RWPE2 (cell line): Measurements from ENCODE around the gene SEL1L3.
A peak's percentile ranks its signal among the peaks of the same experiment; 100 is the strongest.

Experiments
- ATAC-seq: fragments of 200-7000 bp; cut with Tn5 transposase; 3 replicates; pipeline ENCODE4 v1.9.1; 2021; ENCODE audit warnings: low read depth
- DNase-seq: peaks from one replicate; pipeline ENCODE4 v3.0.0-alpha.2; 2020; ENCODE audit warnings: low spot score
- H3K27ac ChIP-seq: fragments of 450-650 bp; 2 replicates; pipeline ENCODE4 v1.5.1; 2017; ENCODE audit warnings: mild to moderate bottlenecking; ENCODE audit not compliant: poor library complexity, severe bottlenecking
- H3K27me3 ChIP-seq: fragments of 250-450 bp; sonication (Bioruptor Pico); 2 replicates; pipeline ENCODE4 v1.5.1; 2021; ENCODE audit warnings: mild to moderate bottlenecking, moderate library complexity; ENCODE audit not compliant: insufficient read depth, poor library complexity, severe bottlenecking
- H3K36me3 ChIP-seq: fragments of 250-450 bp; sonication (Bioruptor Pico); 2 replicates; pipeline ENCODE4 v1.5.1; 2020; ENCODE audit warnings: low read depth, mild to moderate bottlenecking, moderate library complexity
- H3K4me1 ChIP-seq: fragments of 250-450 bp; sonication (Bioruptor Pico); 2 replicates; pipeline ENCODE4 v1.5.1; 2021; ENCODE audit warnings: mild to moderate bottlenecking, moderate library complexity; ENCODE audit not compliant: insufficient read depth, poor library complexity, severe bottlenecking
- H3K4me3 ChIP-seq: fragments of 250-450 bp; sonication (Bioruptor Pico); 2 replicates; pipeline ENCODE4 v1.5.1; 2021; ENCODE audit warnings: mild to moderate bottlenecking, moderate library complexity; ENCODE audit not compliant: severe bottlenecking
- H3K9me3 ChIP-seq: fragments of 250-450 bp; sonication (Bioruptor Pico); 2 replicates; pipeline ENCODE4 v1.5.1; 2021; ENCODE audit warnings: mild to moderate bottlenecking, moderate library complexity; ENCODE audit not compliant: severe bottlenecking
- TF ChIP-seq, protein P1 (sequence below): fragments of 450-650 bp; IDR thresholded peaks from one replicate; pipeline ENCODE4 v1.5.1; 2017; ENCODE audit warnings: mild to moderate bottlenecking, moderate library complexity; ENCODE audit not compliant: poor library complexity, severe bottlenecking

SEL1L3 gene

DNA sequence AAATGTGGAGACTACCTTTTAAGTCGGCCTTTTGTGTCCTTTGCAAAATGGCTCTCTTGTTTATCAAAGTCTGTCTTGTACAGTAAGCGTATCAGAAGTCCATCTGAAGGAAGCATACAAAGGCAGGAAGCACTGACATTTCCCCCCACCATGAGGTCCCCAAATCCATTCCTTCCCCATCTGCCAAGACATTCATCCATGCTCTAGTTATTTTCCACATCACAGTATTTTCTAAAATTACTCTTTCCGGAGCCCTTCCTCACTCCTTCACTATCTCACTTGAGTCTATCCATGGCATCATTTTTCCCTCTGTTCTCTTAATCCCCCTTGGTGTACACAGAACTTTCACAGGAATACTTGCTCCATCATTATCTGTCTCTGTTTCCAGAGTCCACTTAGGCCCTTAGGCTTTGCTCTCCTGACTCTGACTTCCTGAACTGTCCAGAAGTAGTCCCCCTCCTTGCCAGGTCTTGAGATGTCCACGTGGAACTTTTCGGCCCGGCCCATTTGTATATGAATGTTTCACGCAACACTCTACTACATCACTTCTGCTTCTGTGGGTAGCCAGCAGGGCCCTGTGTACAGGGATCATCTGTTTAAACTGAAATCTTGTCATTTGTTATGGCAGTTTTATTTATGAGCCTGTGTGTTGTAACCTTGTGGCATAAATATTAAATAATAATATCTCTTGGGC, 2.1 kb downstream of the SEL1L3 start:
- no peaks in the 10 kb centered on the region for H3K27me3 ChIP-seq
- peak overlapping the region; percentile 16 for H3K27ac ChIP-seq
- DNase-seq (no peak), ATAC-seq (peak; percentile 11; the same call in 2 of the 3 replicates)
- TF ChIP-seq, protein P1, sequence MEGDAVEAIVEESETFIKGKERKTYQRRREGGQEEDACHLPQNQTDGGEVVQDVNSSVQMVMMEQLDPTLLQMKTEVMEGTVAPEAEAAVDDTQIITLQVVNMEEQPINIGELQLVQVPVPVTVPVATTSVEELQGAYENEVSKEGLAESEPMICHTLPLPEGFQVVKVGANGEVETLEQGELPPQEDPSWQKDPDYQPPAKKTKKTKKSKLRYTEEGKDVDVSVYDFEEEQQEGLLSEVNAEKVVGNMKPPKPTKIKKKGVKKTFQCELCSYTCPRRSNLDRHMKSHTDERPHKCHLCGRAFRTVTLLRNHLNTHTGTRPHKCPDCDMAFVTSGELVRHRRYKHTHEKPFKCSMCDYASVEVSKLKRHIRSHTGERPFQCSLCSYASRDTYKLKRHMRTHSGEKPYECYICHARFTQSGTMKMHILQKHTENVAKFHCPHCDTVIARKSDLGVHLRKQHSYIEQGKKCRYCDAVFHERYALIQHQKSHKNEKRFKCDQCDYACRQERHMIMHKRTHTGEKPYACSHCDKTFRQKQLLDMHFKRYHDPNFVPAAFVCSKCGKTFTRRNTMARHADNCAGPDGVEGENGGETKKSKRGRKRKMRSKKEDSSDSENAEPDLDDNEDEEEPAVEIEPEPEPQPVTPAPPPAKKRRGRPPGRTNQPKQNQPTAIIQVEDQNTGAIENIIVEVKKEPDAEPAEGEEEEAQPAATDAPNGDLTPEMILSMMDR, result no peak
- peaks cover 1% of the 10 kb centered on the region for H3K9me3 ChIP-seq
- H3K4me1 ChIP-seq, result peaks cover 17% of the 10 kb centered on the region
- no peak overlapping the region for H3K4me3 ChIP-seq
- no peaks in the 10 kb centered on the region for H3K36me3 ChIP-seq

DNA sequence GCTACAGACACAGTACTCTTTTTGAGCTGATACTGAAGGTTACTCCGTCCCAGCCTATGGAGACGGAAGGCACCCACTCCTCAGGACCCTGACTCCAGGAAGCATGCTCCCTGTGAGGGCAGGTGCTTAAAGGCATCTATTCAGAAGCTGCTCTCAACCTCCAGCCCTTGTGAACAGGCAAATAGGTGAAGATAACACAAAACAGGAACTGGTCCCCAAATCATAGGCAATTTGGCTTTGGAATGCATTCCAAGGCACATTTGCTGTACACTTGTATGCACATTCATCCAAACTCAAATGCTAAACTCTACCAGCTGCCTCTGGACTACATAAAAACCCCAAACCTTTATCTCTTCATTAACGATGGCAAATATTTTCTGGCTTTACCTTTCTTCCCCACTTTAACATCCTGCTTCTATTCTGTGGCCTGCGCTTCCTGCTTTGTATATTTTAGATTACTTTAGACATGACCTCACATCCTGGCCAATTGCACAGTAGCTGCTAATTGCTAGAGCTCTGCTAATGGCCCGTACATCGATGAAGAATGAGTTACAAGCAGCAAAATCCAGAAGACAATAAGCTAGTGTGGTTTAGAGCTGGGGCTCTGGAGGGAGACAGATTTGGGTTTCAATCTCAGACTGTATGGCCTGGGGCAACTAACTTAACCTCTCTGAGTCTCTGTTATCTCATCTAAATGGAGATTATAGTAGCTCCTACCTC, 3.2 kb downstream of the SEL1L3 start:
- Histone ChIP-seq H3K27ac (no peak overlapping the region), H3K4me3 (no peak overlapping the region), H3K27me3 (no peaks in the 10 kb centered on the region), H3K36me3 (no peaks in the 10 kb centered on the region), H3K9me3 (peaks cover 1% of the 10 kb centered on the region), H3K4me1 (peaks cover 8% of the 10 kb centered on the region)
- TF ChIP-seq, protein P1, result no peak
- DNase-seq (no peak), ATAC-seq (no peak)

DNA sequence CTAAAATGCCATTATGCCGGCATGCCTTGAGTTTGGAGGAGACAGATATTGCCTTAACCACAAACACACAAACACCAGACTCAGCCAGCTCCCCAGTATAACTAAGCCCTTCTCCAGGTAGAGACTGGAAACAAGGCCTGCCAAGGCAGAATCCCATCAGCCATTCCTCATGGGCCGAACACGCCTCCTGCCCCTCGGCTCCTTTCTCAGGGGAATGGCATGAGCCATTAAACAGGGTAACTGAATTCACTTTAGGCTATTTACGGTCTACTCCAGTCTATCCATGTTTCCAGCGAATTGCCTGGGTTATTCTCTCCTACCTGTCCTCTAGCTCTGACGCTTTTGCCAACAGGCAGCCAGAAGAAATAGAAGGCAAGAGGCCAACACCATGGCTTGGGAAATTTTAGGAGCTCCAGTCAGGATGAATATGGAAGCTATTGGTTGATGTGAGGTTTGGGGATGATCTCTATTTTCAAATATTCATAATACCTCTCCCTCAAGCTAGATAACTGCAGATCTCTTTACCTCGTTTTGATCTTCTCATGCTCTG, 4.9 kb downstream of the SEL1L3 start:
- H3K4me1 ChIP-seq, result peaks cover 8% of the 10 kb centered on the region
- H3K9me3 ChIP-seq, result peaks cover 1% of the 10 kb centered on the region
- TF ChIP-seq, protein P1, result no peak
- DNase-seq (no peak), ATAC-seq (no peak)
- no peaks in the 10 kb centered on the region for H3K27me3 ChIP-seq
- H3K27ac ChIP-seq, result no peak overlapping the region
- H3K36me3 ChIP-seq, result no peaks in the 10 kb centered on the region
- H3K4me3 ChIP-seq, result no peak overlapping the region

DNA sequence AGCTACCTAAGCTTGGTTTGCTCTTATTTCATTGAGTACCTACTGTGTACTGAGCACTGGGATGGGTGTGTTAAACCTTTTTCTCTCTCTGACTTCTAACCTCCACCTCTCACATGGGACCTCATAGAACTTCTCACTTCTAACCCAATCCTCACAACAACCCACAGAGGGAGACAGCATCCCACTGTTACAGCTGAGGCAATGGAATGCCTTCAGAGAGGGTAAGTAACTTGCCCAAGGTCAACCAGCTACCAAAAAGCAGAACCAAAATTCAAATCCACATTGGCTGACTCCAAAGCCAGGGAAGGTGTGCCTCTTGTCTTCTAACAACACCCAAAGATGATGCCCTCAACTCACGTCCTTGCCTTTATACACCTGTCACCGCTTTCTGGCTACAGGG, 5.4 kb downstream of the SEL1L3 start:
- DNase-seq (no peak), ATAC-seq (no peak)
- H3K4me3 ChIP-seq, result no peak overlapping the region
- H3K27ac ChIP-seq, result no peak overlapping the region
- peaks cover 1% of the 10 kb centered on the region for H3K9me3 ChIP-seq
- no peaks in the 10 kb centered on the region for H3K36me3 ChIP-seq
- TF ChIP-seq, protein P1, result peak; percentile 14
- no peaks in the 10 kb centered on the region for H3K27me3 ChIP-seq
- H3K4me1 ChIP-seq, result peaks cover 8% of the 10 kb centered on the region
